K562 (cell line): ENCODE measurements around the gene KRTAP21-3. TPM values are rescaled to one million over a fixed set of nuclear protein-coding genes. Genes with fewer than 3 reads are reported as not detected.

Experiments
- ATAC-seq: fragments of 200-7000 bp; cut with Tn5 transposase; 3 replicates; pipeline ENCODE4 v1.9.1; 2020; ENCODE audit warnings: moderate library complexity
- BruUV-seq: library from RNA; stranded (reverse); fragments of 400-500 nt; replicated peaks from 2 replicates; lab custom pipeline; 2021; lab: Mats Ljungman, UMichigan
- CTCF ChIA-PET: fragments of 300-600 bp; formaldehyde crosslinking; extraction: SDS; loops from one replicate; lab custom pipeline; 2021; ENCODE audit warnings: low intra/inter-chr PET ratio; lab: Yijun Ruan, JAX
- POLR2A ChIA-PET: fragments of 300-600, 350-650 bp; sonication (Branson Sonifier 250); formaldehyde crosslinking; extraction: SDS; loops from one replicate; lab custom pipeline; 2021; ENCODE audit warnings: antibody characterized with exemption, inconsistent platforms; lab: Yijun Ruan, JAX
- DNase-seq, 4 experiments: peaks; one replicate each; pipeline versions ENCODE4 v3.0.0 to v3.0.0-alpha.2; 2011 to 2018; ENCODE audit warnings: low spot score in 3 of 4, mixed read lengths in 3 of 4; ENCODE audit errors: extremely low read depth in 1 of 4
- FAIRE-seq: peaks from 2 replicates; lab custom pipeline; 2011; peaks lifted over from hg19 to GRCh38; lab: Jason Lieb, UNC
- H2AFZ ChIP-seq: 2 replicates; pipeline ENCODE4 v1.6.0; 2011; ENCODE audit warnings: low read depth, low read length, control low read depth, inconsistent platforms
- H3K27ac ChIP-seq: fragments of 200-600 bp; 3 replicates; pipeline ENCODE4 v1.8.0; 2011; ENCODE audit warnings: low read depth, mild to moderate bottlenecking, control low read depth, inconsistent platforms, low read length, moderate library complexity, mixed read lengths; ENCODE audit errors: extremely low read depth
- H3K27me3 ChIP-seq, 2 experiments: fragments of 300-600 bp in 1 of 2; 2 replicates in 1 of 2; 3 replicates in 1 of 2; pipeline versions ENCODE4 v1.6.0 to v1.8.0; 2011; ENCODE audit warnings: inconsistent platforms in 2 of 2, low read length in 2 of 2, mild to moderate bottlenecking in 1 of 2, mixed read lengths in 1 of 2, moderate library complexity in 1 of 2; ENCODE audit not compliant: control insufficient read depth in 2 of 2, insufficient read depth in 2 of 2
- H3K36me3 ChIP-seq: fragments of 300-600 bp; 3 replicates; pipeline ENCODE4 v1.8.0; 2011; ENCODE audit warnings: mild to moderate bottlenecking, low read length, inconsistent platforms; ENCODE audit not compliant: control insufficient read depth, insufficient read depth
- H3K4me1 ChIP-seq, 2 experiments: fragments of 200-600 bp in 1 of 2; replicated peaks in 1 of 2; 2 replicates in 1 of 2; 3 replicates in 1 of 2; pipeline versions ENCODE4 v1.5.1 to v1.8.0; 2011; ENCODE audit warnings: inconsistent platforms in 2 of 2, low read length in 2 of 2, mild to moderate bottlenecking in 1 of 2, mixed read lengths in 1 of 2, moderate library complexity in 1 of 2; ENCODE audit not compliant: control insufficient read depth in 2 of 2, insufficient read depth in 2 of 2
- H3K4me2 ChIP-seq: 2 replicates; pipeline ENCODE4 v1.6.1; 2011; ENCODE audit warnings: low read length, control low read depth, inconsistent platforms, mixed read lengths; ENCODE audit not compliant: insufficient read depth
- H3K4me3 ChIP-seq: fragments of 200-600 bp; sonication (generic), shearing (Covaris generic); 2 replicates; pipeline ENCODE4 v1.5.1; 2016; ENCODE audit warnings: control low read depth, inconsistent platforms
- H3K79me2 ChIP-seq: fragments of 200-600 bp; 3 replicates; pipeline ENCODE4 v1.8.0; 2011; ENCODE audit warnings: low read length, inconsistent platforms; ENCODE audit not compliant: control insufficient read depth, insufficient read depth
- H3K9ac ChIP-seq, 2 experiments: 2 replicates each; pipeline versions ENCODE4 v1.6.0 to v1.6.1; 2011; ENCODE audit warnings: low read depth in 2 of 2, low read length in 2 of 2, control low read depth in 1 of 2, inconsistent platforms in 1 of 2, mild to moderate bottlenecking in 1 of 2, mixed read lengths in 1 of 2; ENCODE audit not compliant: insufficient read depth in 1 of 2
- H3K9me1 ChIP-seq: one replicate; pipeline ENCODE4 v1.6.0; 2011; ENCODE audit warnings: inconsistent platforms, mild to moderate bottlenecking, low read length, moderate library complexity; ENCODE audit not compliant: control insufficient read depth, insufficient read depth
- H3K9me3 ChIP-seq: replicated peaks from 2 replicates; pipeline ENCODE4 v1.5.1; 2011; ENCODE audit warnings: low read depth, low read length, inconsistent platforms; ENCODE audit not compliant: control insufficient read depth, insufficient read depth
- H4K20me1 ChIP-seq: replicated peaks from 2 replicates; pipeline ENCODE4 v1.6.1; 2011; ENCODE audit warnings: low read length, inconsistent platforms, mixed read lengths; ENCODE audit not compliant: control insufficient read depth, insufficient read depth
- CEBPZ ChIP-seq: fragments of 150-350 bp; IDR thresholded peaks from 2 replicates; pipeline ENCODE4 v1.6.1; 2014; ENCODE audit warnings: low read depth, mild to moderate bottlenecking, low read length, borderline replicate concordance
- HBP1 ChIP-seq: fragments of 450-650 bp; formaldehyde crosslinking; IDR thresholded peaks from 2 replicates; pipeline ENCODE4 v1.4.0; 2022; ENCODE audit warnings: missing genetic modification characterization
- HNRNPK ChIP-seq: fragments of 200-400 bp; formaldehyde crosslinking; IDR thresholded peaks from one replicate; pipeline ENCODE4 v1.6.1; 2018; ENCODE audit warnings: mild to moderate bottlenecking, low read depth, low read length; ENCODE audit not compliant: poor library complexity, severe bottlenecking
- HNRNPUL1 ChIP-seq: fragments of 200-400 bp; formaldehyde crosslinking; IDR thresholded peaks from 2 replicates; pipeline ENCODE4 v1.6.1; 2017; ENCODE audit warnings: low read length
- MEF2D ChIP-seq: conservative IDR thresholded peaks from 2 replicates; pipeline ENCODE4 v1.6.1; 2016; ENCODE audit warnings: low read depth, missing genetic modification characterization, missing compliant biosample characterization
- PHB ChIP-seq: fragments of 250-450 bp; sonication (Bioruptor Pico); IDR thresholded peaks from 2 replicates; pipeline ENCODE4 v1.5.0; 2021
- SAFB ChIP-seq: fragments of 200-400 bp; formaldehyde crosslinking; IDR thresholded peaks from 2 replicates; pipeline ENCODE4 v1.6.1; 2017; ENCODE audit warnings: low read depth, low read length, borderline replicate concordance
- SMAD3 ChIP-seq: fragments of 450-650 bp; formaldehyde crosslinking; conservative IDR thresholded peaks from 2 replicates; pipeline ENCODE4 v1.4.0; 2020; ENCODE audit warnings: mild to moderate bottlenecking
- SNIP1 ChIP-seq: fragments of 450-650 bp; IDR thresholded peaks from 2 replicates; pipeline ENCODE4 v1.7.1; 2017; ENCODE audit warnings: low read depth, mild to moderate bottlenecking
- STAT5A ChIP-seq: IDR thresholded peaks from 2 replicates; pipeline ENCODE4 v1.6.1; 2012; ENCODE audit warnings: low read length, inconsistent platforms, borderline replicate concordance
- TCF3 ChIP-seq: sonication (generic); formaldehyde crosslinking; IDR thresholded peaks from 2 replicates; pipeline ENCODE4 v1.4.0; 2020; ENCODE audit warnings: mild to moderate bottlenecking, missing genetic modification reagents
- TFAM ChIP-seq: fragments of 250-450 bp; sonication (Bioruptor Pico); conservative IDR thresholded peaks from 2 replicates; pipeline ENCODE4 v1.5.0; 2021; ENCODE audit warnings: mild to moderate bottlenecking, moderate library complexity
- ZNF280B ChIP-seq: fragments of 250-450 bp; sonication (Bioruptor Pico); IDR thresholded peaks from 2 replicates; pipeline ENCODE4 v1.5.1; 2021; ENCODE audit warnings: mild to moderate bottlenecking
- ZNF77 ChIP-seq: fragments of 250-450 bp; sonication (Bioruptor Pico); IDR thresholded peaks from 2 replicates; pipeline ENCODE4 v1.5.0; 2020
- WGBS: fragments of 100-300 bp; shearing (Covaris generic); methylation state at CpG from one replicate; pipeline ENCODE4 v1.1.6; 2016; ENCODE audit warnings: low coverage, mixed read lengths; ENCODE audit not compliant: insufficient coverage; ENCODE audit errors: missing lambda C conversion rate; 5-methylcytosine and 5-hydroxymethylcytosine counted together
- in situ Hi-C: fragments of 300-500 bp; cut with MboI; formaldehyde crosslinking; loops from 4 replicates; pipeline ENCODE4 v1.15.0; 2018; ENCODE audit warnings: inconsistent platforms, mixed read lengths
- intact Hi-C: fragments of 100-400 bp; cut with micrococcal nuclease; formaldehyde crosslinking; loops from 2 replicates; pipeline ENCODE4 v1.14.2; 2022
- polyA plus RNA-seq, 8 experiments: library from polyadenylated mRNA; depleted of rRNA in 4 of 8; stranded (reverse) in 5 of 8; unstranded in 3 of 8; fragments of >200 nt; fragmentation: Nextera tagmentation in 2 of 8; fragmentation: Illumina TruSeq in 1 of 8; extraction: Ambion mirVana in 2 of 8; extraction: Trizol in 1 of 8; gene quantifications; 2 replicates each; pipeline versions ENCODE4 v1.2.1 to v1.2.3, GENCODE V29; 2011 to 2014; ENCODE audit warnings: inconsistent platforms in 1 of 8, missing spikeins in 1 of 8
- total RNA-seq, 7 experiments: library from RNA; depleted of rRNA in 6 of 7; stranded (reverse); fragments of >200 nt in 6 of 7; fragmentation: Illumina TruSeq in 2 of 7; extraction: Trizol in 2 of 7; gene quantifications; 2 replicates each; pipeline versions ENCODE4 v1.2.1 to v1.2.3, GENCODE V29; 2011 to 2021; ENCODE audit warnings: low replicate concordance in 1 of 7

The KRTAP21-3 gene
- total and polyA plus RNA-seq, 9 of the 15 experiments (the other 6 are each of a cell fraction or from before 2014, with no cell fraction given), result not detected

- no peak for TF ChIP-seq CEBPZ
- no peak for TF ChIP-seq HBP1 (CRISPR knock-in tag)
- no peak for TF ChIP-seq HNRNPUL1
- no peak for TF ChIP-seq PHB (CRISPR knock-in tag)
- no peak for TF ChIP-seq TFAM (CRISPR knock-in tag)
These were observed 34.1 kb downstream of the KRTAP21-3 start (continued) for GRCh38 chr21:30684506-30684905.

DNA sequence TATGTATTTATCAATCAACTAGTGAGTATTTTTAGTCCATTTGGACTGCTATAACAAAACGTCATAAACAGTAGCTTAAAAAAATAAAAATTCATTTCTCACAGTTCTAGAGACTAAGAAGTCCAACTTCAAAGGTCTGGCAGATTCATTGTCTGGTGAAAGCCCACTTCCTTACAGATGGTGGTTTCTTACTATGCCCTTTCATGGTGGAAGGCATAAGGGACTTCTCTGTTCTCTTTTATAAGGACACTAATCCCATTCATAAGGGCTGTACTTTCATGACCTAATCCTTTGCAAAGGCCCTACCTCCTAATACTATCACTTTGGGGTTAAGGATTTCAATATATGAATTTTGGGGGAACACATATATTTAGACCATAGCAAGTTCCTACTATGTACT, 38.0 kb downstream of the KRTAP21-3 start:
- WGBS, result 0% methylated on average over 1 of the region's 1 CpG

More for the DNA sequence above, 38.0 kb downstream of the KRTAP21-3 start:
- ChIA-PET POLR2A (no interaction called here), CTCF (no interaction called here)
- FAIRE-seq, result no peak
- TF ChIP-seq TCF3 (CRISPR knock-in tag), result no peak
- no peak for TF ChIP-seq HNRNPK
- TF ChIP-seq SMAD3 (CRISPR knock-in tag), result no peak
- TF ChIP-seq MEF2D (tag), result no peak
- no peak for TF ChIP-seq ZNF77
- TF ChIP-seq STAT5A, result no peak
- no peak for TF ChIP-seq ZNF280B (CRISPR knock-in tag)
- TF ChIP-seq SNIP1, result no peak
- no peak for TF ChIP-seq SAFB
- Histone ChIP-seq H4K20me1 (no peaks in the 10 kb centered on the region), H3K9me1 (no peaks in the 10 kb centered on the region), H3K4me2 (no peak overlapping the region), H3K9ac (no peak overlapping the region), H3K36me3 (no peaks in the 10 kb centered on the region), H2AFZ (no peak overlapping the region), H3K27ac (no peak overlapping the region), H3K4me1 (no peaks in the 10 kb centered on the region), H3K4me3 (no peak overlapping the region), H3K9me3 (no peaks in the 10 kb centered on the region; the same call in 1 of the 2 replicates), H3K27me3 (no peaks in the 10 kb centered on the region), H3K79me2 (no peaks in the 10 kb centered on the region)
- no TSS peak for BruUV-seq
- DNase-seq, result no peak
- in situ Hi-C loops (no loop called here), intact Hi-C loops (no loop called here)
- ATAC-seq, result no peak
